GM21576 (cell line): Measurements from ENCODE around the gene TOP3A.
A peak's percentile ranks its signal among the peaks of the same experiment; 100 is the strongest.

Source experiments
- ATAC-seq: cut with Tn5 transposase; IDR thresholded peaks from one replicate; pipeline ENCODE4 v1.9.1; 2021; ENCODE audit warnings: mild to moderate bottlenecking, moderate library complexity; ENCODE audit not compliant: unreplicated experiment

Gene TOP3A

GRCh38 chr17:18278867-18279266, 35.9 kb downstream of the TOP3A start:
- ATAC-seq: no peak

- ATAC-seq: no peak
Measured at GRCh38 chr17:18277076-18277475, 37.7 kb downstream of the TOP3A start.

- ATAC-seq: no peak
Measured at GRCh38 chr17:18270046-18270931, 44.5 kb downstream of the TOP3A start.

DNA sequence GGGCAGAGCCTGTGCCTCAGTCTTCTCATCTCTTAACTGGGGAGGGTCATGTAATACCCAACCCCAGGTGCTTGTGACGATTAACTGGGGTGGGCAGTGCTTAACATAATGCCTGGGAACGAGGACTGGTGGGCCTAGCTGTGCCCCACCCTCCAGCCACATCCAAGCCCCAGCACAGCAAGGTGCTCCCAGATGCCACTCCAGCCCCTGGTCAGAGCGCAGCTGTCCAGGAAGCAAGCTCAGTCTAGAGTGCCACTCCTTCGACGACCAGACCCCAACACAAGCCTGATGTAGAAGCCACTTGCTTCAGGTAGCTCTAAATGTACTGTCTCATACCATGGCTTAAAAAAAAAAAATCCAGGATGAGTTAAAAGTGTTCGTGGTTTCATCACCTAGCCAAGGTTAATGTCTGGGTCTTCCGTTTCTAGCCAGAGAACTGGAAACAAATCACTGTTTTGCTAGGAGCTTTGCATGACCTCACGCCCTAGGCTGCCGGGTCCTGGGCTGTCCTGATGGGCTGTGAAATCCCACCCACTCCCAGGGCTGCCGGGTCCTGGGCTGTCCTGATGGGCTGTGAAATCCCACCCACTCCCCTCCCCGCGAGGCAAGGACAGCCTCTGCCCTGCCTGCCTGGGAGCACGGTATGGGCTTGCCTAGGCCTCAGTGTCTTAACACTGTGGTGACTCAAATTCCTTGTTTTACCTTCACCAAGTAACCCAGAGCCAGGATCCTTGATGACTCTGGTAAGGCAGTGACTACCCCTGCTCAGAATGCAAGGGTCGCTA, 46.7 kb downstream of the TOP3A start:
- ATAC-seq: no peak

- no peak for ATAC-seq
Measured at GRCh38 chr17:18267366-18267765, 47.4 kb downstream of the TOP3A start.

DNA sequence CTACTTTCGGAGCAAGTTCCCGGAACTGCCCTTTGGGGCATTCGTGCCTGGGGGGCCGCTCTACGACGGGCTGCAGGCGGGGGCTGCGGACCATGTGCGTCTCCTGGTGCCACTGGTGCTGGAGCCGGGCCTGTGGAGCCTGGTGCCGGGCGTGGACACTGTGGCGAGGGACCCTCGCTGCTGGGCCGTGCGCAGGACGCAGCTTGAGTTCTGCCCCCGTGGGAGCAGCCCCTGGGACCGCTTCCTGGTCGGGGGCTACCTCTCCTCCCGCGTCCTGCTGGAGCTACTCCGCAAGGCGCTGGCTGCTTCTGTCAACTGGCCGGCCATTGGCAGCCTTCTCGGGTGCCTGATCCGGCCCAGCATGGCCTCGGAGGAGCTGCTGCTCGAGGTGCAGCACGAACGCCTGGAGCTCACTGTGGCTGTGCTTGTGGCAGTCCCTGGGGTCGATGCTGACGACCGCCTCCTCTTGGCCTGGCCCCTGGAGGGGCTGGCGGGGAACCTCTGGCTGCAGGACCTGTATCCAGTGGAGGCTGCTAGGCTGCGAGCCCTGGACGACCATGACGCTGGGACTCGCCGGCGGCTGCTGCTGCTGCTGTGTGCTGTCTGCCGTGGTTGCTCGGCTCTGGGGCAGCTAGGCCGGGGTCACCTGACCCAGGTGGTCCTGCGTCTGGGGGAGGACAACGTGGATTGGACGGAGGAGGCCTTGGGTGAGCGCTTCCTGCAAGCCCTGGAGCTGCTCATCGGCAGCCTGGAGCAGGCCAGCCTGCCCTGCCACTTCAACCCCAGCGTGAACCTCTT, 50.7 kb downstream of the TOP3A start:
- no peak for ATAC-seq

GRCh38 chr17:18262641-18263040, 52.2 kb downstream of the TOP3A start:
- no peak for ATAC-seq

DNA sequence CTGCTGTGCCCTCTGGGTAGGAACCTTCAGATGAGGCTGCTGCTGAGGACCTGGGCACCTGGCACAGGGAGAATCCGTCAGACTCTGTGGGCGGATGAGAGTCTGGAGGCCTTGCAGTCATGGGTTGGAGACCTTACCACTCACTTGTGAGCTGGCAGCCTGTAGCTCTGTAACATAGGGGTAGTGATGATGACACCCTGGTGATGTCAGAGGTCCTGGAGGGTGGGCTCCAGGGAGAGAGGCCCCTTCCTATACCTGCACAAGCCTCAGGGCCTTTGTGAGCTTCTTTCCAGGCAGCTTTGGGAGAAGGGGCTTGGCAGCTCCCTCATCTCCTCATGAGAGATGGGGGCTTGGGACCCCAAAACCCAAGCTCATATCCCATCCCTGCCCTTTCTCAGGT, 52.7 kb downstream of the TOP3A start:
- no peak for ATAC-seq

- no peak for ATAC-seq
Measured at GRCh38 chr17:18261659-18262058, 53.1 kb downstream of the TOP3A start.

DNA sequence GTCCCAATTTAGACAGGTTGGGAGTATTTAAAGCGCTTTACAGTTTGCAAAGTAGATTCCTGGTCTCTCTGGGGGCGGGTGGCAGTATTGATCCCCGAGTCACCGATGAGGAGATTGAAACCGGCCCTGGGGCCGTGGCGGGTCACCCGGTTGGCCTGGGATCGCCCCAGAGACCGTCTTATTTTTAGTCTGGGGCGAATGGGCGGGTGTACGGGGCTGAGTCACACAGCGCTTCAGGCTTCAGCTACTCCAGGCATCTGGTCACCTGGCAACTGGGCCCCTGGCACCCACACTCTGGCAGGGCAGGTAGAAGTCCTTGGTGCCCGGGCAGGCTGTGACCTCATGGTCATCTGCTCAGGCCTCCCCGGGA, 53.7 kb downstream of the TOP3A start:
- no peak for ATAC-seq

- peak; percentile 71 for ATAC-seq
Measured at GRCh38 chr17:18260332-18261145, 54.3 kb downstream of the TOP3A start, which contains the start of gene MIEF2. MIEF2 (plus strand) TSS chr17:18260662; CDS start chr17:18262721, 2,059 bp downstream.

GRCh38 chr17:18259621-18260331, 55.0 kb downstream of the TOP3A start:
- no peak for ATAC-seq

DNA sequence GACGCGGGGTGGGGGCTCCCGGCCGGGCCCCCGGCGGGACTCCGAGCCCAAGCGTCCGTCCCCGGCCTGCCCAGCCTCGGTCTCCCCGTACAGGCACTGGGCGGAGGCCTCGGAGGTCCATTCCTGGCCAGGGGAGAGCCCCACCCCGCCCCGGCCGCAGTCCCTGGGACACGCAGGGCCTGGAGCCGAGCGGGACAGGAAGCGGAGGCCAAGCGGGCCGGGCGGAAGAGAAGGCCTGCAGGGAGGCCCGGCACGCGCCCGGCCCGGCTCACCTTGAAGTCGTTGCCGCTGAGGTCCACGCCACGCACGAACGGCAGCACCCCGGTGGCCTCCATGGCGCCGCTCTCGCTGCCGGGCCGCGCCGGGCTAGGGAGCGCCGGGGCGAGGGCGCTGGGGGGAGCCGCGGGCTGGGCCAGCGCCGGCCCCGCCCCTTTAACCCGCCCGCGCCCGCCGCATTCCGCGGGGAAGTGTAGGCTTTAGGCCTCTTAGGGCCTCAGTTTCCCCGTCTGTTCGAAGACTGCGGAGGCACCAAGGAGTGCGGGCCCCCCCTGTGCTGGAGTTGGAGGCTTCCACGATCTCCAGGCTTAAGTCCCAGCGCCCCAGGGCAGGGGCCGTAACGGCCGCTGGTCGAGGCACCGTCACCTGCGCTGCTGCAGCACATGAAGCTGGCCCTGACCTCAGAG, 56.3 kb downstream of the TOP3A start, which contains the start of gene FLII:
Gene FLII, minus strand, starts transcription at position 383 of the 683 bp plus-strand sequence. Its CDS starts 48 bp downstream, at position 335.
- ATAC-seq: peak; percentile 25

DNA sequence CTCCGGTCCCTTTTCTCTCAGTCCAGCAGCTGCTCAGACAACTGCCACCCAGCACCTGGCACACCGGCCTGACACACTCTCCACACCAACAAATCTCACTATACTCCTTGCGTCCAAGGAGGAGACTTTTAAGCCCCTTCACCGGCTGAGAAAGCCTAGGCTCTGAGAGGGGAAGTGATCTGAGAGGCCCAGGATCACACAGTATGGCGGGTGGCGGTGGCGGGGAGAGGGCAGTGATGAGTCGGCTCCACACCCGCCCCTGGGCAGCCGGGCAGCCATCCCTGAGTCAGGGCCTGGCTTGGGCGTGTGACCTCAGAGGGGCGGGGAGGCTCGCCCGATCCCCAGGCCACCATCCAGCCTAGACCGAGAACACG, 56.8 kb downstream of the TOP3A start:
- ATAC-seq: peak; percentile 26

DNA sequence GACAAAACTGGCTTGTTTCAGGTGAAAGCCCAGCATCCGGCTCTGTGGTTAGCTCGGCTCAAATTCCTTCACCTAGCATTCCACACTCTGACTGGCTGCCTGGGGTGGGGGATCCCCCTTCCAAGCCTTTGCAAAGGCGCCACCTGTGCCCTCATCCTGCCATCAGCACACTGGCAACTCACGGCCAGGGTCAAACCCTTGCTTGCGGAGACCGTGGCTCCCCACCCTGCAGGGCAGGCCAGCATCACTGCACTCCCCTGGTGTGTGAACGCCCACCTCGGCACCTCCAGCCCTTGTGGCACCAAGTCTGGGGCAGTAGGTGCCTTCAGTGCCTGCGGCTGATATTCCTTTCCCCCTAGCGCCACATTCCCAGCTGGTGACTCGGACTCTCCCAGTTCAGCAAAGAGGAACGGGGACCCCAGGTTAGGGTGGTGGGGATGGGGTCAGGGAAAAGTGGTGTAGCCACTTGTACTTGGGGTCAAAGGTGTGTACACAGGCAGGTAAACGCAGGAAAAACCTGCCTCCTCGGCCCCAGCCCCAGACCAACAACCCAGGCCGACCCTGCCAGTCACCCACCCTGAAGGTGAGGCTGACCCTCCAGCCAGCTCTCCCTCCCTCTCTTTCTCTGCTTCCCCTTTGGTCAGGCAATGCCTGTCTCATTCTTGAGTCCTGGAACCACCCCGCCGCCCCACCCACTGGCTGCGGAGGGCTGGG, 57.4 kb downstream of the TOP3A start:
- peak; percentile 2 for ATAC-seq

DNA sequence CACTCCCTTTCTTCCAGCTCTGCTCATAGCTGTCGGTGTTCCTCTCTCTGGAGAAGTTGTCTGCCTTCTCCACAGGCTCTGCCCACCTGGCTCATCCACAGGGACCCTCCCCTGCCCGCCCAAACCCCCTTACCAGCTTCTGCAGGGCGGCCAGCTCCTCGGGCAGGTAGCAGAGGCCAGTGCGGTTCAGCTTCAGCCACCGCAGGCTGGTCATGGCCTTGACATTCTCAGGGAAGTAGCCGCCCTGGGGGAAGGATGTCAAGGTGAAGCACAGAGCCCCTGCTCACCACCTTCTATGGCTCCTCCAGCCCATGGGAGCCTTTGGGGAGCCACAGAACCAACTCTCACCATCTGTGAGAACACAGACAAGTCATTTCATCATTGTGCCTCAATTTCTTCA, 58.0 kb downstream of the TOP3A start:
- ATAC-seq: no peak

- no peak for ATAC-seq
Measured at GRCh38 chr17:18256351-18256750, 58.4 kb downstream of the TOP3A start.

DNA sequence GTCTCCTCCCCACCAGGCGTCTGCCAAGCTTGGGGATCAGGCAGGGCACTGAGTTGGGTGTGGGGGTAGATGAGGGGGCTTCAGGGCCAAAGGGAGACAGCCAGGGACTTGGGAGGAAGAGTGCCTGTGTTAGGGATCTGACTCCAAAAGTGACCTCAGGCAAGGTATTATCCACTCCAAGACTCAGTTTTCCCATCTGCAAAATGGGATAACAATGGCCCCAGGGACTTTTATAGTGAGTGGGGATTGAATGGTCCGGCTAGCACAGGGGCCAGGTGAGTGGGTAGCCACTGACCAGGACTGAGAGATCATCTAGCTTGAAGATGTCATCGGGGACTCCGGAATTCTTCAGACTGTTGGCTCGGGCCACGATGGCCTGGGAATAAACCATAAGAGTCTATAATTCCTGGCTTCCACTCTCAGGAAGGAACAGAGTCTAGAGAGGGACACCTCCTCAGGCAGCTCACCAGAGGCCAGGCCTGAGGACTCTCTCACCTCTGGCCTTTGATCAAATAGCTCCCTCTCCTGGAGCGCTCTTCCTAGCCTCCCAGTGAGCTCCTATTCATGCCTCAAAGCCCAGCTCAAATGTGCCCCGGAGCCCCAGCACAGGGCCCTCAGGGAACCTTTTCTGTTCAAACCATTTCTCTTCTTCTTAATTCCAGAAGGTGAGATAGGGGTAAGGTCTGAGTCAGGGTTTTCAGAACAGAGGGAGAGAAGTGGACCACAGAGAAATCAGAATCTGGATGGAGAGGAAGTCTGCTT, 59.7 kb downstream of the TOP3A start:
- ATAC-seq: no peak
